RWPE1 (cell line): ENCODE measurements around the gene COL6A1.
"Not testable (repeated sequence)": the region's sequence is repeated elsewhere in the genome, so short reads cannot be mapped to it uniquely, and the experiment has no call there.

Experiments
- CTCF ChIA-PET: fragments of 350-600 bp; sonication (Branson Sonifier 250); formaldehyde crosslinking; extraction: SDS; loops from one replicate; lab custom pipeline; 2021; lab: Yijun Ruan, JAX
- POLR2A ChIA-PET: fragments of 400-600 bp; formaldehyde crosslinking; extraction: SDS; loops from one replicate; lab custom pipeline; 2020; ENCODE audit warnings: antibody characterized with exemption; ENCODE audit not compliant: low non-redundant PET; lab: Yijun Ruan, JAX
- DNase-seq: peaks from one replicate; pipeline ENCODE4 v3.0.0; 2012; ENCODE audit warnings: low spot score
- H3K27ac ChIP-seq: fragments of 450-650 bp; 2 replicates; pipeline ENCODE4 v1.5.1; 2017
- TF ChIP-seq, protein P1 (sequence below): fragments of 450-650 bp; conservative IDR thresholded peaks from 2 replicates; pipeline ENCODE4 v1.5.1; 2017; ENCODE audit warnings: low read depth, mild to moderate bottlenecking

The COL6A1 gene

DNA sequence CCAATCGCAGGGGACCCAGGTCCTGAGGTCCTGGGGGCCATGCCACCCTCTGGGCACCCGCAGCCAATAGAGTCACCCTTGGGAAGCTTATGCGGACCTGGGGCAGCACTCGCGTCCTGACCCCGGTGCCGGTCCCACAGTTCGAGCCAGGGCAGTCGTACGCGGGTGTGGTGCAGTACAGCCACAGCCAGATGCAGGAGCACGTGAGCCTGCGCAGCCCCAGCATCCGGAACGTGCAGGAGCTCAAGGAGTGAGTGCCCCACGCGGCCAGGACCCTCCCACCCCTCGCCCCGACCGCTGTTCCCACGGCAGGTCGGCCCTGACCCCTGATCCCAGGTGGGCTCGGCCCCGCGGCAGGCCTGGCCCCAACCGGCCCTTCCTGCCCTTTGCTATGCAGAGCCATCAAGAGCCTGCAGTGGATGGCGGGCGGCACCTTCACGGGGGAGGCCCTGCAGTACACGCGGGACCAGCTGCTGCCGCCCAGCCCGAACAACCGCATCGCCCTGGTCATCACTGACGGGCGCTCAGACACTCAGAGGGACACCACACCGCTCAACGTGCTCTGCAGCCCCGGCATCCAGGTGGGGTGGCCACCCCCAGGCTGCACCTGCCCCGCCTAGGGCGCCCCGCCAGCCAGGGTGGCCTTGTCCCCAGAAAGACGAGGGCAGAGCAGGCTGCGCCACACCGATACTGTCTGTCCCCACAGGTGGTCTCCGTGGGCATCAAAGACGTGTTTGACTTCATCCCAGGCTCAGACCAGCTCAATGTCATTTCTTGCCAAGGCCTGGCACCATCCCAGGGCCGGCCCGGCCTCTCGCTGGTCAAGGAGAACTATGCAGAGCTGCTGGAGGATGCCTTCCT lies 20.5 kb downstream of the COL6A1 start:
- ChIA-PET CTCF (no interaction called here), POLR2A (no interaction called here)
- TF ChIP-seq, protein P1, sequence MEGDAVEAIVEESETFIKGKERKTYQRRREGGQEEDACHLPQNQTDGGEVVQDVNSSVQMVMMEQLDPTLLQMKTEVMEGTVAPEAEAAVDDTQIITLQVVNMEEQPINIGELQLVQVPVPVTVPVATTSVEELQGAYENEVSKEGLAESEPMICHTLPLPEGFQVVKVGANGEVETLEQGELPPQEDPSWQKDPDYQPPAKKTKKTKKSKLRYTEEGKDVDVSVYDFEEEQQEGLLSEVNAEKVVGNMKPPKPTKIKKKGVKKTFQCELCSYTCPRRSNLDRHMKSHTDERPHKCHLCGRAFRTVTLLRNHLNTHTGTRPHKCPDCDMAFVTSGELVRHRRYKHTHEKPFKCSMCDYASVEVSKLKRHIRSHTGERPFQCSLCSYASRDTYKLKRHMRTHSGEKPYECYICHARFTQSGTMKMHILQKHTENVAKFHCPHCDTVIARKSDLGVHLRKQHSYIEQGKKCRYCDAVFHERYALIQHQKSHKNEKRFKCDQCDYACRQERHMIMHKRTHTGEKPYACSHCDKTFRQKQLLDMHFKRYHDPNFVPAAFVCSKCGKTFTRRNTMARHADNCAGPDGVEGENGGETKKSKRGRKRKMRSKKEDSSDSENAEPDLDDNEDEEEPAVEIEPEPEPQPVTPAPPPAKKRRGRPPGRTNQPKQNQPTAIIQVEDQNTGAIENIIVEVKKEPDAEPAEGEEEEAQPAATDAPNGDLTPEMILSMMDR, result no peak
- DNase-seq, result no peak
- H3K27ac ChIP-seq, result no peak overlapping the region

DNA sequence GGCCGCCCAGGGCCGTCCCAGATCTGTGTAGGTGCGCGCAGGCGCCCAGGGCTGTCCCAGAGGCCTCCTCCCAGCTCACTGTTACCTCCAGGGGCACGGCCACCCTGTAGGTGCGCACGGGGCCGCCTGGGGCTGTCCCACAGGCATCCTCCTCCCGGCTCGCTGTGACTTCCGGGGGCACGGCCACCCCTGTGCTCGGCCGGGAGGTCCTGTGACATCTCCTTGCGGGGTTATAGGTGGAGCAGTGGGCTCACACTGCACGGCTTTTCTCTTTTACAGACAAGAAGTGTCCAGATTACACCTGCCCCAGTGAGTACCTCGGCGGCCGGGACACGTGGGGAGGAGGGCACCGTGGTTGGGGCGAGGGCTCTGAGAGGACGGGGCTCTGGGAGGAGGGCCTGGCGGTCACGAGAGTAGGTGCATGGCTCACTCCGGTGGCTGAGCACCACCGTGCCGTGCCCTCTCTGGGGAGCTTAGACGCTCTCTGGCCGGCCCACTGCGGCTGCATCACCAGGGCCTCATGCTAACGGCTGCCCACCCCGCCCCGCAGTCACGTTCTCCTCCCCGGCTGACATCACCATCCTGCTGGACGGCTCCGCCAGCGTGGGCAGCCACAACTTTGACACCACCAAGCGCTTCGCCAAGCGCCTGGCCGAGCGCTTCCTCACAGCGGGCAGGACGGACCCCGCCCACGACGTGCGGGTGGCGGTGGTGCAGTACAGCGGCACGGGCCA lies 21.4 kb downstream of the COL6A1 start:
- TF ChIP-seq, protein P1, result no peak
- CTCF ChIA-PET, result no interaction called here
- H3K27ac ChIP-seq, result no peak overlapping the region
- DNase-seq, result no peak
- POLR2A ChIA-PET, result no interaction called here

DNA sequence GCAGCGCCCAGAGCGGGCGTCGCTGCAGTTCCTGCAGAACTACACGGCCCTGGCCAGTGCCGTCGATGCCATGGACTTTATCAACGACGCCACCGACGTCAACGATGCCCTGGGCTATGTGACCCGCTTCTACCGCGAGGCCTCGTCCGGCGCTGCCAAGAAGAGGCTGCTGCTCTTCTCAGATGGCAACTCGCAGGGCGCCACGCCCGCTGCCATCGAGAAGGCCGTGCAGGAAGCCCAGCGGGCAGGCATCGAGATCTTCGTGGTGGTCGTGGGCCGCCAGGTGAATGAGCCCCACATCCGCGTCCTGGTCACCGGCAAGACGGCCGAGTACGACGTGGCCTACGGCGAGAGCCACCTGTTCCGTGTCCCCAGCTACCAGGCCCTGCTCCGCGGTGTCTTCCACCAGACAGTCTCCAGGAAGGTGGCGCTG lies 22.0 kb downstream of the COL6A1 start:
- no peak overlapping the region for H3K27ac ChIP-seq
- POLR2A ChIA-PET, result no interaction called here
- TF ChIP-seq, protein P1, result no peak
- CTCF ChIA-PET, result no interaction called here
- DNase-seq, result no peak

DNA sequence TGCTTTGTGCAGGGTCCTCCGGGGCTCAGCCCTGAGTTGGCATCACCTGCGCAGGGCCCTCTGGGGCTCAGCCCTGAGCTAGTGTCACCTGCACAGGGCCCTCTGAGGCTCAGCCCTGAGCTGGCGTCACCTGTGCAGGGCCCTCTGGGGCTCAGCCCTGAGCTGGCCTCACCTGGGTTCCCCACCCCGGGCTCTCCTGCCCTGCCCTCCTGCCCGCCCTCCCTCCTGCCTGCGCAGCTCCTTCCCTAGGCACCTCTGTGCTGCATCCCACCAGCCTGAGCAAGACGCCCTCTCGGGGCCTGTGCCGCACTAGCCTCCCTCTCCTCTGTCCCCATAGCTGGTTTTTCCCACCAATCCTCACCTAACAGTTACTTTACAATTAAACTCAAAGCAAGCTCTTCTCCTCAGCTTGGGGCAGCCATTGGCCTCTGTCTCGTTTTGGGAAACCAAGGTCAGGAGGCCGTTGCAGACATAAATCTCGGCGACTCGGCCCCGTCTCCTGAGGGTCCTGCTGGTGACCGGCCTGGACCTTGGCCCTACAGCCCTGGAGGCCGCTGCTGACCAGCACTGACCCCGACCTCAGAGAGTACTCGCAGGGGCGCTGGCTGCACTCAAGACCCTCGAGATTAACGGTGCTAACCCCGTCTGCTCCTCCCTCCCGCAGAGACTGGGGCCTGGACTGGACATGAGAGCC lies 22.7 kb downstream of the COL6A1 start:
- ChIA-PET POLR2A (no interaction called here), CTCF (no interaction called here)
- TF ChIP-seq, protein P1, result no peak
- H3K27ac ChIP-seq, result no peak overlapping the region; the same call in 1 of the 2 replicates
- DNase-seq, result no peak

DNA sequence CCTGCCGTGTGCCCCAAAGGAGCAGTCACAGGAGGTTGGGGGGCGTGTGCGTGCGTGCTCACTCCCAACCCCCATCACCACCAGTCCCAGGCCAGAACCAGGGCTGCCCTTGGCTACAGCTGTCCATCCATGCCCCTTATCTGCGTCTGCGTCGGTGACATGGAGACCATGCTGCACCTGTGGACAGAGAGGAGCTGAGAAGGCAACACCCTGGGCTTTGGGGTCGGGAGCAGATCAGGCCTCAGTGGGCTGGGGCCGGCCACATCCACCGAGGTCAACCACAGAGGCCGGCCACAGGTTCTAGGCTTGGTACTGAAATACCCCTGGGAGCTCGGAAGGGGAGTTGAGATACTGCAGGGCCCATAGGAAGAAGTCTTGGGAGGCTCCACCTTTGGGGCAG lies 23.5 kb downstream of the COL6A1 start:
- POLR2A ChIA-PET, result no interaction called here
- TF ChIP-seq, protein P1, result no peak
- H3K27ac ChIP-seq, result no peak overlapping the region
- CTCF ChIA-PET, result no interaction called here
- DNase-seq, result no peak

DNA sequence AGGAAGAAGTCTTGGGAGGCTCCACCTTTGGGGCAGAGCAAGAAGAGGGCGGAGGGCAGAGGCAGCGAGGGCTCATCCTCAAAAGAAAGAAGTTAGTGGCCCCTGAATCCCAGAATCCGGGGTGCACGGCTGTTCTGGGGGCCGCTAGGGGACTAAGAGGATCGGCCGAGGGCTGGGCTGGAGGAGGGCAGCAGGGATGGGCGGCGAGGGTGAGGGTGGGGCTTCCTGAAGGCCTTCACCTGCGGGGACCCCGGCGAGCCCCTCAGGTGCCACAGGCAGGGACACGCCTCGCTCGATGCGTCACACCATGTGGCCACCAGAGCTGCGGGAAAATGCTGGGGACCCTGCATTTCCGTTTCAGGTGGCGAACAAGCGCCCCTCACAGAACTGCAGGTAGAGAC lies 23.9 kb downstream of the COL6A1 start:
- TF ChIP-seq, protein P1, result no peak
- CTCF ChIA-PET, result no interaction called here
- no peak for DNase-seq
- POLR2A ChIA-PET, result no interaction called here
- no peak overlapping the region for H3K27ac ChIP-seq

DNA sequence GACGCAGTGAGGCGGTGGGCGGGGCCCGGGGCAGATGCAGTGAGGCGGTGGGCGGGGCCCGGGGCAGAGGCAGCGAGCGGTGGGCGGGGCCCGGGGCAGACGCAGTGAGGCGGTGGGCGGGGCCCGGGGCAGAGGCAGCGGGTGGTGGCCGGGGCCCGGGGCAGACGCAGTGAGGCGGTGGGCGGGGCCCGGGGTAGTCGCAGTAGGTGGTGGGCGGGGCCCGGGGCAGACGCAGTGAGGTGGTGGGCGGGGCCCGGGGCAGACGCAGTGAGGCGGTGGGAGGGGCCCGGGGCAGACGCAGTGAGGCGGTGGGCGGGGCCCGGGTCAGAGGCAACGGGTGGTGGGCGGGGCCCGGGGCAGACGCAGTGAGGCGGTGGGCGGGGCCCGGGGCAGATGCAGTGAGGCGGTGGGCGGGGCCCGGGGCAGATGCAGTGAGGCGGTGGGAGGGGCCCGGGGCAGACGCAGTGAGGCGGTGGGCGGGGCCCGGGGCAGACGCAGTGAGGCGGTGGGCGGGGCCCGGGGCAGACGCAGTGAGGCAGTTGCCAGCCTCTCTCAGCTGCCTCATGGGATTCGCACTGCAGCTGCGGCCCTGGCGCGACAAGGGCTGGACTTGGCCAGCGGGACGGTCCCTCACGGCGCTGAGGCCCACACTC lies 24.4 kb downstream of the COL6A1 start:
- CTCF ChIA-PET, H3K27ac ChIP-seq, POLR2A ChIA-PET, DNase-seq: not testable (repeated sequence)
